Measurements from ENCODE around the gene UBE2Z. TPM values are rescaled to one million over a fixed set of nuclear protein-coding genes. Genes with fewer than 3 reads are reported as not detected.
A peak's percentile ranks its signal among the peaks of the same experiment; 100 is the strongest.

The UBE2Z gene
- total and polyA plus RNA-seq, 2 of the 4 experiments (the other 2 are of a cell fraction): 68.5 to 126 TPM

DNA sequence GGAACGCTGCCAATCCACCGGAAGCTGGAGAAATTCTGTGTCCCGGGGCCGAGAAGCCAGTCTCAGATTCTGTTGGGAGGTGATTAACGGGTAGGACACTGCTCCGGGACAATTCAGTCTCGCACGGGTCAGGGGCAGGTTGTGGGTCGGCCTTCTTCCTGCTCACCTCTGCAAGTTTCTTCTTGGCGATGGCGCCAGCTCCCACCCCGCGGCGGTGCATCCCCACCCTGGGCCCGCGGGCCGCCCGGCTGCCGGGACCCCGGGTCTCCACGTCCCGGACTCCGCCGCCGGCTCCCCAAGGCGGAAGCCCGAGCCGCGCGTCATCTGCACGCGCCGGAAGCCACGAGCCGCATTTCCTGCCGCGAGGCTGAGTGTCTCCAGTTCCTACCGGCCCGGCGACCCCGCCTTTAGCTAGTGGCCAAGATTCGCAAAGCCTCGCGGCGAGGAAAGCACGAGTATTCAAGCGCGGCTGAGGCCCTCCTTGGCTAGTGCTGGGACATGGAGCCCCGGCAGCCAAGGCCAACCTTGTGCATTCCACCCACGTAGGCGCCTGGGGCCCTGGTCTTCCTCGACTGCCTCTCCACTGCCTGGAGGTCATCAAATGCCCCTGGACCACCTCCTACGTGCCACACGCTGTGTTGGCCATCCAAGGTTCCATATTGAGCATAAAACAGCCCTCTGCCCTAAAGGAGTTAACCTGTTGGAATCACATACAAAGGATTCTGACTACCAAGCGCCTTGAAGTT, 36.5 kb downstream of the UBE2Z start, which contains the start of gene SNF8:
TSS of gene SNF8 (minus strand) at position 328 of the 746 bp plus-strand sequence. CDS start at position 220, 108 bp downstream.
- DNase-seq (peak; percentile 88), ATAC-seq (ENCODE audit: low read depth) (peak; percentile 98)
- POLR2A ChIA-PET (ENCODE audit: unreplicated experiment): interaction anchor here (0.5 to 1.2 kb wide), 3 partner anchors 13 to 88 kb away, joined by 3 to 4 read pairs (median 3); no protein-coding TSS in a partner anchor
- Histone ChIP-seq H3K23ac (ENCODE audit: low read depth, low read length) (peak within 1 kb of the TSS; percentile 74; the same call in 1 of the 2 replicates), H3K4me3 (ENCODE audit: insufficient read depth, low read depth, low read length) (peak within 1 kb of the TSS; percentile 88), H3K36me3 (ENCODE audit: control insufficient read depth, insufficient read depth, low read length) (peaks cover 15% of the 10 kb centered on the region), H2BK15ac (ENCODE audit: low read depth, low read length) (peak within 1 kb of the TSS; percentile 37; the same call in 1 of the 3 replicates), H3K27ac (ENCODE audit: insufficient read depth, low read length) (peak within 1 kb of the TSS; percentile 98), H4K8ac (ENCODE audit: low read depth in 2 of 2, low read length in 2 of 2) (peak within 1 kb of the TSS; percentile 100), H2AK9ac (replicated peaks; ENCODE audit: low read depth, low read length, poor library complexity) (peak within 1 kb of the TSS; percentile 88), H4K5ac (ENCODE audit: low read depth, low read length) (peak within 1 kb of the TSS; percentile 100), H3K4ac (ENCODE audit: low read depth, low read length) (peak within 1 kb of the TSS; percentile 97), H3K27me3 (ENCODE audit: control insufficient read depth, insufficient read depth, low read length) (no peaks in the 10 kb centered on the region), H3K79me1 (ENCODE audit: low read depth in 1 of 2, low read length in 2 of 2) (peaks cover 12 to 34% of the 10 kb centered on the region in 2 experiments), H3K18ac (ENCODE audit: low read depth, low read length) (peak within 1 kb of the TSS; percentile 30; the same call in 1 of the 2 replicates), H3K9me3 (ENCODE audit: control insufficient read depth, insufficient read depth, low read length) (no peaks in the 10 kb centered on the region), H2BK5ac (ENCODE audit: low read depth, low read length, poor library complexity, severe bottlenecking) (peak within 1 kb of the TSS; percentile 93), H3K9ac (ENCODE audit: low read depth, low read length) (peak within 1 kb of the TSS; percentile 89), H2AK5ac (ENCODE audit: low read depth, low read length) (peak within 1 kb of the TSS; percentile 96), H2BK120ac (ENCODE audit: low read depth, low read length) (peak within 1 kb of the TSS; percentile 41), H2AFZ (replicated peaks; ENCODE audit: low read length, poor library complexity) (peak within 1 kb of the TSS; percentile 95), H4K91ac (ENCODE audit: insufficient read depth, low read depth, low read length) (peak within 1 kb of the TSS; percentile 93), H2BK20ac (ENCODE audit: low read depth, low read length) (no peak within 1 kb of the TSS), H3K9me1 (ENCODE audit: insufficient read depth, low read length) (no peaks in the 10 kb centered on the region), H3K4me1 (ENCODE audit: control insufficient read depth, insufficient read depth, low read length) (peaks cover 8% of the 10 kb centered on the region), H4K20me1 (ENCODE audit: insufficient read depth, low read length) (no peaks in the 10 kb centered on the region), H3K4me2 (ENCODE audit: low read depth, low read length) (peak within 1 kb of the TSS; percentile 94), H3K56ac (ENCODE audit: extremely low read depth, insufficient read depth, low read length) (peak within 1 kb of the TSS; percentile 64), H3K14ac (replicated peaks; ENCODE audit: low read depth, low read length) (peak within 1 kb of the TSS; percentile 78)
- intact Hi-C loops (cut with micrococcal nuclease): loop anchor here (1.0 kb wide), 3 partner anchors 28 to 88 kb away; partner anchors contain the start of gene IGF2BP1
- WGBS, 2 experiments (ENCODE audit: extremely low coverage in 2 of 2, insufficient read length in 1 of 2): 2% methylated on average over 26 of the region's 55 CpGs; no CpG with 5 or more reads in 1 of the 2 experiments
- dilution Hi-C loops (cut with HindIII; ENCODE audit: low sequenced_read_pairs, unreplicated experiment): no loop called here
- CTCF ChIA-PET: no interaction called here
- in situ Hi-C loops (cut with MboI; ENCODE audit: low sequenced_read_pairs): loop anchor here (5.0 kb wide), 1 partner anchor 58 kb away; no protein-coding TSS in a partner anchor
- BruUV-seq (replicated peaks): TSS peak; percentile 85
- TF ChIP-seq FOS (IDR thresholded peaks at IDR 0.05; ENCODE audit: low read depth, low read length): no peak
- no peak for TF ChIP-seq CHD1 (IDR thresholded peaks at IDR 0.05; ENCODE audit: low read depth, low read length)
- no peak for TF ChIP-seq SMC3 (IDR thresholded peaks at IDR 0.05; ENCODE audit: low read depth, low read length)
- peak; percentile 70; the same call in 1 of the 2 replicates for TF ChIP-seq MAZ (IDR thresholded peaks at IDR 0.05; ENCODE audit: borderline replicate concordance, low read depth, low read length)
- peak; percentile 91 for TF ChIP-seq POLR2A (IDR thresholded peaks at IDR 0.05; ENCODE audit: low read depth, low read length)
- no peak for TF ChIP-seq BHLHE40 (IDR thresholded peaks at IDR 0.05; ENCODE audit: low read depth, low read length)
- TF ChIP-seq RFX5 (IDR thresholded peaks at IDR 0.05; ENCODE audit: low read depth, low read length): no peak
- peak; percentile 87; the same call in 1 of the 2 replicates for TF ChIP-seq MXI1 (IDR thresholded peaks at IDR 0.05; ENCODE audit: borderline replicate concordance, low read depth, low read length)
- TF ChIP-seq RCOR1 (IDR thresholded peaks at IDR 0.05; ENCODE audit: insufficient replicate concordance, low read length): no peak
- TF ChIP-seq NFE2L2 (IDR thresholded peaks at IDR 0.05; ENCODE audit: low read depth, low read length): no peak
- TF ChIP-seq, protein P1, sequence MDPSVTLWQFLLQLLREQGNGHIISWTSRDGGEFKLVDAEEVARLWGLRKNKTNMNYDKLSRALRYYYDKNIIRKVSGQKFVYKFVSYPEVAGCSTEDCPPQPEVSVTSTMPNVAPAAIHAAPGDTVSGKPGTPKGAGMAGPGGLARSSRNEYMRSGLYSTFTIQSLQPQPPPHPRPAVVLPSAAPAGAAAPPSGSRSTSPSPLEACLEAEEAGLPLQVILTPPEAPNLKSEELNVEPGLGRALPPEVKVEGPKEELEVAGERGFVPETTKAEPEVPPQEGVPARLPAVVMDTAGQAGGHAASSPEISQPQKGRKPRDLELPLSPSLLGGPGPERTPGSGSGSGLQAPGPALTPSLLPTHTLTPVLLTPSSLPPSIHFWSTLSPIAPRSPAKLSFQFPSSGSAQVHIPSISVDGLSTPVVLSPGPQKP (IDR thresholded peaks at IDR 0.05; ENCODE audit: borderline replicate concordance, low read depth, low read length): no peak
- no peak for TF ChIP-seq RAD21 (IDR thresholded peaks at IDR 0.05; ENCODE audit: low read length)
- TF ChIP-seq, protein P2, sequence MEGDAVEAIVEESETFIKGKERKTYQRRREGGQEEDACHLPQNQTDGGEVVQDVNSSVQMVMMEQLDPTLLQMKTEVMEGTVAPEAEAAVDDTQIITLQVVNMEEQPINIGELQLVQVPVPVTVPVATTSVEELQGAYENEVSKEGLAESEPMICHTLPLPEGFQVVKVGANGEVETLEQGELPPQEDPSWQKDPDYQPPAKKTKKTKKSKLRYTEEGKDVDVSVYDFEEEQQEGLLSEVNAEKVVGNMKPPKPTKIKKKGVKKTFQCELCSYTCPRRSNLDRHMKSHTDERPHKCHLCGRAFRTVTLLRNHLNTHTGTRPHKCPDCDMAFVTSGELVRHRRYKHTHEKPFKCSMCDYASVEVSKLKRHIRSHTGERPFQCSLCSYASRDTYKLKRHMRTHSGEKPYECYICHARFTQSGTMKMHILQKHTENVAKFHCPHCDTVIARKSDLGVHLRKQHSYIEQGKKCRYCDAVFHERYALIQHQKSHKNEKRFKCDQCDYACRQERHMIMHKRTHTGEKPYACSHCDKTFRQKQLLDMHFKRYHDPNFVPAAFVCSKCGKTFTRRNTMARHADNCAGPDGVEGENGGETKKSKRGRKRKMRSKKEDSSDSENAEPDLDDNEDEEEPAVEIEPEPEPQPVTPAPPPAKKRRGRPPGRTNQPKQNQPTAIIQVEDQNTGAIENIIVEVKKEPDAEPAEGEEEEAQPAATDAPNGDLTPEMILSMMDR (conservative IDR thresholded peaks at IDR 0.05; ENCODE audit: low read depth, low read length): no peak
- TF ChIP-seq, protein P3, sequence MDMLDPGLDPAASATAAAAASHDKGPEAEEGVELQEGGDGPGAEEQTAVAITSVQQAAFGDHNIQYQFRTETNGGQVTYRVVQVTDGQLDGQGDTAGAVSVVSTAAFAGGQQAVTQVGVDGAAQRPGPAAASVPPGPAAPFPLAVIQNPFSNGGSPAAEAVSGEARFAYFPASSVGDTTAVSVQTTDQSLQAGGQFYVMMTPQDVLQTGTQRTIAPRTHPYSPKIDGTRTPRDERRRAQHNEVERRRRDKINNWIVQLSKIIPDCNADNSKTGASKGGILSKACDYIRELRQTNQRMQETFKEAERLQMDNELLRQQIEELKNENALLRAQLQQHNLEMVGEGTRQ (IDR thresholded peaks at IDR 0.05; ENCODE audit: low read depth, low read length): peak; percentile 58

All from IMR-90 (cell line).